ENCODE data around the gene SMC1B. TPM values are rescaled to one million over a fixed set of nuclear protein-coding genes. Genes with fewer than 3 reads are reported as not detected.

The SMC1B gene
- total RNA-seq, 2 experiments from 2014 or later, result not detected

DNA sequence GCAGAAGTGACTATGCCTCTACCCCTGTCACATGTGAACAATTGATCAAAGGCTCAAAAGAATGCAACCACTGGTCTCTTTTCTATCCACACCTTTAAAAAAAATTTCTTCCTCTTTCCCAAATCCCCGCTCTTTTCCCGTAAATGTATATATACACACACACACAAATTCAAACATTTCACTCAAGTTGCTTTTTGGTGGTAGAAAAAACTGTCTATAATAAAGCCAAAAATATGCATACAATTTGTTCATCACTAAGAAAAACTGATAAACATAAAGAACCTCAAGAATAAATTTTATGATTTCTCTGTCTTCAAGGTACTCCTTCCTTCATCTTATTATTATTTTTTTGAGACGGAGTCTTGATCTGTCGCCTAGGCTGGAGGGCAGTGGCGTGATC, 5.6 kb downstream of the SMC1B start:
- intact Hi-C loops (cut with DNase I, micrococcal nuclease), result no loop called here
- ATAC-seq (ENCODE audit: poor library complexity) (no peak), DNase-seq (no peak)
- Mint-ChIP-seq H3K4me1 (ENCODE audit: low read depth) (no peaks in the 10 kb centered on the region), H3K4me3 (no peak overlapping the region), H3K9me3 (peaks cover 3% of the 10 kb centered on the region), H3K27ac (no peak overlapping the region), H3K27me3 (peaks cover 10% of the 10 kb centered on the region), H3K36me3 (ENCODE audit: low read depth) (no peaks in the 10 kb centered on the region)
- Histone ChIP-seq H3K36me3 (ENCODE audit: insufficient read depth, low read length) (no peaks in the 10 kb centered on the region), H3K4me1 (ENCODE audit: insufficient read depth, low read length) (peaks cover 4% of the 10 kb centered on the region), H3K4me3 (ENCODE audit: low read length) (no peak overlapping the region), H3K27me3 (ENCODE audit: control insufficient read depth in 1 of 2, insufficient read depth in 2 of 2, low read length in 2 of 2) (no peaks in the 10 kb centered on the region), H3K9me3 (ENCODE audit: control insufficient read depth in 1 of 2, insufficient read depth in 1 of 2, low read length in 2 of 2) (peaks cover 0 to 8% of the 10 kb centered on the region in 2 experiments), H3K27ac (ENCODE audit: low read depth in 1 of 2, low read length in 2 of 2) (no peak overlapping the region)
- TF ChIP-seq, protein P1, sequence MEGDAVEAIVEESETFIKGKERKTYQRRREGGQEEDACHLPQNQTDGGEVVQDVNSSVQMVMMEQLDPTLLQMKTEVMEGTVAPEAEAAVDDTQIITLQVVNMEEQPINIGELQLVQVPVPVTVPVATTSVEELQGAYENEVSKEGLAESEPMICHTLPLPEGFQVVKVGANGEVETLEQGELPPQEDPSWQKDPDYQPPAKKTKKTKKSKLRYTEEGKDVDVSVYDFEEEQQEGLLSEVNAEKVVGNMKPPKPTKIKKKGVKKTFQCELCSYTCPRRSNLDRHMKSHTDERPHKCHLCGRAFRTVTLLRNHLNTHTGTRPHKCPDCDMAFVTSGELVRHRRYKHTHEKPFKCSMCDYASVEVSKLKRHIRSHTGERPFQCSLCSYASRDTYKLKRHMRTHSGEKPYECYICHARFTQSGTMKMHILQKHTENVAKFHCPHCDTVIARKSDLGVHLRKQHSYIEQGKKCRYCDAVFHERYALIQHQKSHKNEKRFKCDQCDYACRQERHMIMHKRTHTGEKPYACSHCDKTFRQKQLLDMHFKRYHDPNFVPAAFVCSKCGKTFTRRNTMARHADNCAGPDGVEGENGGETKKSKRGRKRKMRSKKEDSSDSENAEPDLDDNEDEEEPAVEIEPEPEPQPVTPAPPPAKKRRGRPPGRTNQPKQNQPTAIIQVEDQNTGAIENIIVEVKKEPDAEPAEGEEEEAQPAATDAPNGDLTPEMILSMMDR (IDR thresholded peaks at IDR 0.05), result no peak
- CTCF ChIA-PET, result no interaction called here
- POLR2A ChIA-PET, result no interaction called here

DNA sequence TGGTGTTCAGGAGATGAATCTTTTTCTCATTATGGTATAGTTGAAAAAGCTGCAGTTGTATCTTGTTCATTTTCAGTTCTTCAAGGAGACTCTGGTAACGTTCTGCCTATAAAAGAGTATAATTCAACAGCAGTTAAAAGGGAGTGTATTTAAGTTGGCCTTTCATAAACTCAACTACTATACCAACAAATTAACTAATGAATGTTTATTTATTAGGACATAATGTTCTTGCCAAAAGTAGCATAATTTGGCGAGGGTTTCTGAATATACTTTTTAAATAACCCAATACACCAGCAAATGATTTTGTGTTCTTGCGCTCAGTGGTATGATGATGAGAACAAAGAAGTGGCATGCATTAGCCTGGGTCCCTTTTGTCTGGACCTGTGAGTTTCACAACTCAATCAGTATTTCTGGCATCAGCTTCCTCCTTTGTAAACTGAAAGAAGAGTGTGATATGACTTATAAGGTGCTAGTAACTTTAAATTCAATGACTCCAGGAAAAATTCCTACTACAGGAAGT, 10.9 kb downstream of the SMC1B start:
- H3K36me3 Mint-ChIP-seq (ENCODE audit: low read depth), result no peaks in the 10 kb centered on the region
- H3K27me3 ChIP-seq (ENCODE audit: control insufficient read depth in 1 of 2, insufficient read depth in 2 of 2, low read length in 2 of 2), result peaks cover 0 to 4% of the 10 kb centered on the region in 2 experiments

GRCh38 chr22:45399712-45400445, 13.5 kb downstream of the SMC1B start:
- no peaks in the 10 kb centered on the region for H3K36me3 Mint-ChIP-seq (ENCODE audit: low read depth)
- Histone ChIP-seq H3K9me3 (ENCODE audit: control insufficient read depth in 1 of 2, insufficient read depth in 1 of 2, low read length in 2 of 2) (no peaks in the 10 kb centered on the region), H3K27me3 (ENCODE audit: control insufficient read depth in 1 of 2, insufficient read depth in 2 of 2, low read length in 2 of 2) (peaks cover 0 to 4% of the 10 kb centered on the region in 2 experiments), H3K27ac (ENCODE audit: low read depth in 1 of 2, low read length in 2 of 2) (no peak overlapping the region), H3K4me3 (ENCODE audit: low read length) (no peak overlapping the region), H3K4me1 (ENCODE audit: insufficient read depth, low read length) (no peaks in the 10 kb centered on the region), H3K36me3 (ENCODE audit: insufficient read depth, low read length) (no peaks in the 10 kb centered on the region)
- CTCF ChIA-PET, result interaction anchor here (0.9 kb wide), 1 partner anchor 72 kb away, joined by 3 read pairs; no protein-coding TSS in a partner anchor
- no peak for DNase-seq
- H3K27ac Mint-ChIP-seq, result no peak overlapping the region
- ATAC-seq (ENCODE audit: poor library complexity), result no peak
- TF ChIP-seq, protein P1 (IDR thresholded peaks at IDR 0.05), result no peak
- no peaks in the 10 kb centered on the region for H3K9me3 Mint-ChIP-seq
- intact Hi-C loops (cut with DNase I, micrococcal nuclease), result no loop called here
- H3K4me3 Mint-ChIP-seq, result no peak overlapping the region
- POLR2A ChIA-PET, result no interaction called here
- no peaks in the 10 kb centered on the region for H3K4me1 Mint-ChIP-seq (ENCODE audit: low read depth)
- H3K27me3 Mint-ChIP-seq, result peaks cover 15% of the 10 kb centered on the region

More for the DNA sequence above, 10.9 kb downstream of the SMC1B start:
- Histone ChIP-seq H3K36me3 (ENCODE audit: insufficient read depth, low read length) (no peaks in the 10 kb centered on the region), H3K4me3 (ENCODE audit: low read length) (no peak overlapping the region), H3K9me3 (ENCODE audit: control insufficient read depth in 1 of 2, insufficient read depth in 1 of 2, low read length in 2 of 2) (peaks cover 0 to 2% of the 10 kb centered on the region in 2 experiments), H3K4me1 (ENCODE audit: insufficient read depth, low read length) (no peaks in the 10 kb centered on the region), H3K27ac (ENCODE audit: low read depth in 1 of 2, low read length in 2 of 2) (no peak overlapping the region)
- ChIA-PET CTCF (no interaction called here), POLR2A (interaction anchor here (0.9 kb wide), 1 partner anchor 17 kb away, joined by 3 read pairs; no protein-coding TSS in a partner anchor)
- Mint-ChIP-seq H3K4me3 (no peak overlapping the region), H3K27me3 (peaks cover 8% of the 10 kb centered on the region), H3K27ac (no peak overlapping the region), H3K4me1 (ENCODE audit: low read depth) (no peaks in the 10 kb centered on the region), H3K9me3 (no peaks in the 10 kb centered on the region)
- ATAC-seq (ENCODE audit: poor library complexity) (no peak), DNase-seq (no peak)
- intact Hi-C loops (cut with DNase I, micrococcal nuclease), result no loop called here
- TF ChIP-seq, protein P1 (IDR thresholded peaks at IDR 0.05), result no peak
